ENCODE data around the gene POLA1.

POLA1 gene

GRCh38 chrX:24870143-24870542, 176.4 kb downstream of the POLA1 start:
- peaks cover 0 to 10% (median 0%) of the 10 kb centered on the region in 4 experiments for H3K36me3 ChIP-seq (ENCODE audit: control insufficient read depth in 4 of 4, insufficient read depth in 4 of 4, low read length in 3 of 4)
- CTCF ChIA-PET, result no interaction called here
- DNase-seq, result no peak

DNA sequence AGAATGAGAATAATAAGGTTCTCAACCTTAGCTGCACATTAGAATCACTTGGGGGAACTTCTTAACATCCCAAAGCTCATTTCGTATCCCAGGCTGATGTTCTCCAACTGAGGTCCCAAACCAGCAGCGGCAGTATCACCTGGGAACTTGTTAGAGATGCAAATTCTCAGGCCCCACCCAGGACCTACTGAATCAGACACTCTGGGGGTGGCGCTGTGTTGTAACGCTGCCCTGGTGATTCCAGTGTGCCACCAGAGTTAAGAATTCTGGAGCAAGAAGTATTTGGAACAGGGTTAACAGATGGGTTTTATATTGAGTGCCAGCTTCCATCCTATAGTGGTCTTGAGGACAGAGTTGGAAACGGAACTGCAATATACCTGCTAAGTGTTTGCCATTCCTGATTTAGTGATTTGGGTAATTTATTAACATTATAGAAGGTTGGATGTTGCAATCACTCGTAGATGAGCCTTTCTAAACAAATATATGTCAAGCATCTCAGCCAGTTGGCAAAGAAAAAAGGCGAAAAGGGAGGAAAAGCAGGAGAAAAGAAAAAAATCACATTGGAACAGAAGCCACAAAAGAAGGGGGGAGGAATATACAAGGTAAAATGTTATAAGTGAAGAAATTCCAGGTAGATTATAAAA, 181.0 kb downstream of the POLA1 start:
- ChIA-PET CTCF (no interaction called here), POLR2A (no interaction called here)
- no peaks in the 10 kb centered on the region for H3K9me3 ChIP-seq (ENCODE audit: control extremely low read depth in 1 of 5, control insufficient read depth in 4 of 5, insufficient read depth in 2 of 5, low read depth in 1 of 5, low read length in 4 of 5)
- DNase-seq, result no peak
- 62% methylated on average over 3 of the region's 7 CpGs for WGBS (ENCODE audit: insufficient coverage)
- H3K36me3 ChIP-seq (ENCODE audit: control insufficient read depth in 4 of 4, insufficient read depth in 4 of 4, low read length in 3 of 4), result peaks cover 0 to 4% (median 0%) of the 10 kb centered on the region in 4 experiments
- no peak overlapping the region for H3K4me3 ChIP-seq (ENCODE audit: control insufficient read depth in 1 of 7, extremely low read depth in 1 of 7, insufficient read depth in 4 of 7, low read depth in 2 of 7, low read length in 6 of 7)
- H3K27ac ChIP-seq (ENCODE audit: insufficient read depth in 1 of 2, low read depth in 1 of 2, low read length in 2 of 2, poor library complexity in 1 of 2, severe bottlenecking in 2 of 2), result no peak overlapping the region
- no peaks in the 10 kb centered on the region for H3K4me1 ChIP-seq (ENCODE audit: control extremely low read depth in 1 of 4, control insufficient read depth in 4 of 4, insufficient read depth in 4 of 4, low read length in 3 of 4)
- peaks cover 0 to 5% (median 0%) of the 10 kb centered on the region in 5 experiments for H3K27me3 ChIP-seq (replicated peaks in 2 of 5; ENCODE audit: control insufficient read depth in 4 of 5, insufficient read depth in 5 of 5, low read length in 4 of 5)

More at GRCh38 chrX:24870143-24870542, 176.4 kb downstream of the POLA1 start:
- H3K27me3 ChIP-seq (replicated peaks in 2 of 5; ENCODE audit: control insufficient read depth in 4 of 5, insufficient read depth in 5 of 5, low read length in 4 of 5), result no peaks in the 10 kb centered on the region
- 89% methylated on average over 3 of the region's 3 CpGs for WGBS (ENCODE audit: insufficient coverage)
- POLR2A ChIA-PET, result no interaction called here
- no peak overlapping the region for H3K27ac ChIP-seq (ENCODE audit: insufficient read depth in 1 of 2, low read depth in 1 of 2, low read length in 2 of 2, poor library complexity in 1 of 2, severe bottlenecking in 2 of 2)
- no peaks in the 10 kb centered on the region for H3K4me1 ChIP-seq (ENCODE audit: control extremely low read depth in 1 of 4, control insufficient read depth in 4 of 4, insufficient read depth in 4 of 4, low read length in 3 of 4)
- H3K9me3 ChIP-seq (ENCODE audit: control extremely low read depth in 1 of 5, control insufficient read depth in 4 of 5, insufficient read depth in 2 of 5, low read depth in 1 of 5, low read length in 4 of 5), result no peaks in the 10 kb centered on the region
- no peak overlapping the region for H3K4me3 ChIP-seq (ENCODE audit: control insufficient read depth in 1 of 7, extremely low read depth in 1 of 7, insufficient read depth in 4 of 7, low read depth in 2 of 7, low read length in 6 of 7)

- POLR2A ChIA-PET, result no interaction called here
- no peak for DNase-seq
- Histone ChIP-seq H3K9me3 (ENCODE audit: control extremely low read depth in 1 of 5, control insufficient read depth in 4 of 5, insufficient read depth in 2 of 5, low read depth in 1 of 5, low read length in 4 of 5) (no peaks in the 10 kb centered on the region), H3K27me3 (replicated peaks in 2 of 5; ENCODE audit: control insufficient read depth in 4 of 5, insufficient read depth in 5 of 5, low read length in 4 of 5) (peaks cover 0 to 8% (median 0%) of the 10 kb centered on the region in 5 experiments), H3K4me3 (ENCODE audit: control insufficient read depth in 1 of 7, extremely low read depth in 1 of 7, insufficient read depth in 4 of 7, low read depth in 2 of 7, low read length in 6 of 7) (no peak overlapping the region), H3K4me1 (ENCODE audit: control extremely low read depth in 1 of 4, control insufficient read depth in 4 of 4, insufficient read depth in 4 of 4, low read length in 3 of 4) (no peaks in the 10 kb centered on the region), H3K36me3 (ENCODE audit: control insufficient read depth in 4 of 4, insufficient read depth in 4 of 4, low read length in 3 of 4) (peaks cover 0 to 4% (median 0%) of the 10 kb centered on the region in 4 experiments), H3K27ac (ENCODE audit: insufficient read depth in 1 of 2, low read depth in 1 of 2, low read length in 2 of 2, poor library complexity in 1 of 2, severe bottlenecking in 2 of 2) (no peak overlapping the region)
- 85% methylated on average over 2 of the region's 9 CpGs for WGBS (ENCODE audit: insufficient coverage)
- CTCF ChIA-PET, result no interaction called here
These were observed 183.0 kb downstream of the POLA1 start for GRCh38 chrX:24876530-24877287.

DNA sequence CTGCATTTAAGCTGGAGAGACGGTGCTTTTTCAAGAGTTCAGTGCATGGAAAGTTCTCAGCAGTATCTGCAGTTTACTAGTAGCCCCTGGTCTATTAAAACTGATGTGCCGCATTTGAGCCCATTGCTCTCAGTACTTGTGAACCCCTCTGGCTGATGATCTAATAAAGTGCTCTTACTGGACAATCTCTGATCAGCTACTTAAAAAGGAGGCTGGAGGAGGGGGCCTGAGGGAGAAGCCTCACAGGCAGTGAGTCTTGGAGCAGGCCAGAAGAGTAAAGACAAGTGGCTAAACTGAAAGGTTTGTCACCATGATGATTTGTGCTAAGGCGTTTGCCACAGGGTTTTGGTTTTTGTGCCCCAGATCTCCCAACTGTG, 183.6 kb downstream of the POLA1 start:
- WGBS (ENCODE audit: insufficient coverage), result 89% methylated on average over 3 of the region's 3 CpGs

GRCh38 chrX:24877854-24878650, 184.3 kb downstream of the POLA1 start:
- POLR2A ChIA-PET, result no interaction called here
- no peak for DNase-seq

More for the DNA sequence above, 183.6 kb downstream of the POLA1 start:
- Histone ChIP-seq H3K4me3 (ENCODE audit: control insufficient read depth in 1 of 7, extremely low read depth in 1 of 7, insufficient read depth in 4 of 7, low read depth in 2 of 7, low read length in 6 of 7) (no peak overlapping the region), H3K4me1 (ENCODE audit: control extremely low read depth in 1 of 4, control insufficient read depth in 4 of 4, insufficient read depth in 4 of 4, low read length in 3 of 4) (no peaks in the 10 kb centered on the region), H3K27ac (ENCODE audit: insufficient read depth in 1 of 2, low read depth in 1 of 2, low read length in 2 of 2, poor library complexity in 1 of 2, severe bottlenecking in 2 of 2) (no peak overlapping the region), H3K36me3 (ENCODE audit: control insufficient read depth in 4 of 4, insufficient read depth in 4 of 4, low read length in 3 of 4) (peaks cover 0 to 4% (median 0%) of the 10 kb centered on the region in 4 experiments), H3K27me3 (replicated peaks in 2 of 5; ENCODE audit: control insufficient read depth in 4 of 5, insufficient read depth in 5 of 5, low read length in 4 of 5) (peaks cover 0 to 11% (median 0%) of the 10 kb centered on the region in 5 experiments), H3K9me3 (ENCODE audit: control extremely low read depth in 1 of 5, control insufficient read depth in 4 of 5, insufficient read depth in 2 of 5, low read depth in 1 of 5, low read length in 4 of 5) (no peaks in the 10 kb centered on the region)
- no peak for DNase-seq
- ChIA-PET CTCF (no interaction called here), POLR2A (no interaction called here)

DNA sequence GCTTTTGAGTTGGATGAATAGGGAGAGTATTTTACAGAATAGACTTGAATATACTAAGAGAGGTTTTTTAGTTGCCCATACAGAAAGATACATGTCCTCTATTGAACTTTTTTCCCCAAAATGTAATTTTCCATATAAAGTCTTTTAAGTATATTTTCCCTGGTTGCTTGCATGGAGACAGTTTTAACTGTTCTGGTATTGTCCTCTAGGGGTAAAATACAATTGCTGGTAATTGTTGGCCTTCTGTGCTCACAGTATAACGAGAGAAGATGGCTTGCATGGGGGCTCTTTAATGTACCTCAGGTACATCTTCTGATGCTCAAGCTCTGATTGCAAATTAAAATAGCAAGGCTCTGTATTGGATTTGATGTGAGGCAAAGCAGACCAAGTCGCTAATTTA, 186.0 kb downstream of the POLA1 start:
- Histone ChIP-seq H3K36me3 (ENCODE audit: control insufficient read depth in 4 of 4, insufficient read depth in 4 of 4, low read length in 3 of 4) (no peaks in the 10 kb centered on the region), H3K4me1 (ENCODE audit: control extremely low read depth in 1 of 4, control insufficient read depth in 4 of 4, insufficient read depth in 4 of 4, low read length in 3 of 4) (no peaks in the 10 kb centered on the region), H3K9me3 (ENCODE audit: control extremely low read depth in 1 of 5, control insufficient read depth in 4 of 5, insufficient read depth in 2 of 5, low read depth in 1 of 5, low read length in 4 of 5) (no peaks in the 10 kb centered on the region), H3K4me3 (ENCODE audit: control insufficient read depth in 1 of 7, extremely low read depth in 1 of 7, insufficient read depth in 4 of 7, low read depth in 2 of 7, low read length in 6 of 7) (no peak overlapping the region), H3K27ac (ENCODE audit: insufficient read depth in 1 of 2, low read depth in 1 of 2, low read length in 2 of 2, poor library complexity in 1 of 2, severe bottlenecking in 2 of 2) (no peak overlapping the region), H3K27me3 (replicated peaks in 2 of 5; ENCODE audit: control insufficient read depth in 4 of 5, insufficient read depth in 5 of 5, low read length in 4 of 5) (peaks cover 0 to 11% (median 0%) of the 10 kb centered on the region in 5 experiments)
- ChIA-PET POLR2A (no interaction called here), CTCF (no interaction called here)
- DNase-seq, result no peak
- 75% methylated on average over 2 of the region's 2 CpGs for WGBS (ENCODE audit: insufficient coverage)

More at GRCh38 chrX:24877854-24878650, 184.3 kb downstream of the POLA1 start:
- Histone ChIP-seq H3K4me1 (ENCODE audit: control extremely low read depth in 1 of 4, control insufficient read depth in 4 of 4, insufficient read depth in 4 of 4, low read length in 3 of 4) (no peaks in the 10 kb centered on the region), H3K4me3 (ENCODE audit: control insufficient read depth in 1 of 7, extremely low read depth in 1 of 7, insufficient read depth in 4 of 7, low read depth in 2 of 7, low read length in 6 of 7) (no peak overlapping the region), H3K36me3 (ENCODE audit: control insufficient read depth in 4 of 4, insufficient read depth in 4 of 4, low read length in 3 of 4) (peaks cover 0 to 2% (median 0%) of the 10 kb centered on the region in 4 experiments), H3K27me3 (replicated peaks in 2 of 5; ENCODE audit: control insufficient read depth in 4 of 5, insufficient read depth in 5 of 5, low read length in 4 of 5) (peaks cover 0 to 11% (median 0%) of the 10 kb centered on the region in 5 experiments), H3K27ac (ENCODE audit: insufficient read depth in 1 of 2, low read depth in 1 of 2, low read length in 2 of 2, poor library complexity in 1 of 2, severe bottlenecking in 2 of 2) (no peak overlapping the region), H3K9me3 (ENCODE audit: control extremely low read depth in 1 of 5, control insufficient read depth in 4 of 5, insufficient read depth in 2 of 5, low read depth in 1 of 5, low read length in 4 of 5) (no peaks in the 10 kb centered on the region)
- whole genome bisulfite sequencing (ENCODE audit: insufficient coverage), result 100% methylated on average over 1 of the region's 4 CpGs
- CTCF ChIA-PET, result no interaction called here

Data from common myeloid progenitor, CD34-positive (primary cell).